ENCODE results near the gene LANCL3.

- TF ChIP-seq, protein P1, sequence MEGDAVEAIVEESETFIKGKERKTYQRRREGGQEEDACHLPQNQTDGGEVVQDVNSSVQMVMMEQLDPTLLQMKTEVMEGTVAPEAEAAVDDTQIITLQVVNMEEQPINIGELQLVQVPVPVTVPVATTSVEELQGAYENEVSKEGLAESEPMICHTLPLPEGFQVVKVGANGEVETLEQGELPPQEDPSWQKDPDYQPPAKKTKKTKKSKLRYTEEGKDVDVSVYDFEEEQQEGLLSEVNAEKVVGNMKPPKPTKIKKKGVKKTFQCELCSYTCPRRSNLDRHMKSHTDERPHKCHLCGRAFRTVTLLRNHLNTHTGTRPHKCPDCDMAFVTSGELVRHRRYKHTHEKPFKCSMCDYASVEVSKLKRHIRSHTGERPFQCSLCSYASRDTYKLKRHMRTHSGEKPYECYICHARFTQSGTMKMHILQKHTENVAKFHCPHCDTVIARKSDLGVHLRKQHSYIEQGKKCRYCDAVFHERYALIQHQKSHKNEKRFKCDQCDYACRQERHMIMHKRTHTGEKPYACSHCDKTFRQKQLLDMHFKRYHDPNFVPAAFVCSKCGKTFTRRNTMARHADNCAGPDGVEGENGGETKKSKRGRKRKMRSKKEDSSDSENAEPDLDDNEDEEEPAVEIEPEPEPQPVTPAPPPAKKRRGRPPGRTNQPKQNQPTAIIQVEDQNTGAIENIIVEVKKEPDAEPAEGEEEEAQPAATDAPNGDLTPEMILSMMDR (IDR thresholded peaks at IDR 0.05) = no peak
- no peak for TF ChIP-seq ZFX (IDR thresholded peaks at IDR 0.05; ENCODE audit: borderline replicate concordance)
Observed at GRCh38 chrX:37603938-37604409, 32.5 kb downstream of the LANCL3 start.
